ENCODE data around the gene LBX1.
A peak's percentile ranks its signal among the peaks of the same experiment; 100 is the strongest.
"Not testable (repeated sequence)": the region's sequence is repeated elsewhere in the genome, so short reads cannot be mapped to it uniquely, and the experiment has no call there.

The LBX1 gene

DNA sequence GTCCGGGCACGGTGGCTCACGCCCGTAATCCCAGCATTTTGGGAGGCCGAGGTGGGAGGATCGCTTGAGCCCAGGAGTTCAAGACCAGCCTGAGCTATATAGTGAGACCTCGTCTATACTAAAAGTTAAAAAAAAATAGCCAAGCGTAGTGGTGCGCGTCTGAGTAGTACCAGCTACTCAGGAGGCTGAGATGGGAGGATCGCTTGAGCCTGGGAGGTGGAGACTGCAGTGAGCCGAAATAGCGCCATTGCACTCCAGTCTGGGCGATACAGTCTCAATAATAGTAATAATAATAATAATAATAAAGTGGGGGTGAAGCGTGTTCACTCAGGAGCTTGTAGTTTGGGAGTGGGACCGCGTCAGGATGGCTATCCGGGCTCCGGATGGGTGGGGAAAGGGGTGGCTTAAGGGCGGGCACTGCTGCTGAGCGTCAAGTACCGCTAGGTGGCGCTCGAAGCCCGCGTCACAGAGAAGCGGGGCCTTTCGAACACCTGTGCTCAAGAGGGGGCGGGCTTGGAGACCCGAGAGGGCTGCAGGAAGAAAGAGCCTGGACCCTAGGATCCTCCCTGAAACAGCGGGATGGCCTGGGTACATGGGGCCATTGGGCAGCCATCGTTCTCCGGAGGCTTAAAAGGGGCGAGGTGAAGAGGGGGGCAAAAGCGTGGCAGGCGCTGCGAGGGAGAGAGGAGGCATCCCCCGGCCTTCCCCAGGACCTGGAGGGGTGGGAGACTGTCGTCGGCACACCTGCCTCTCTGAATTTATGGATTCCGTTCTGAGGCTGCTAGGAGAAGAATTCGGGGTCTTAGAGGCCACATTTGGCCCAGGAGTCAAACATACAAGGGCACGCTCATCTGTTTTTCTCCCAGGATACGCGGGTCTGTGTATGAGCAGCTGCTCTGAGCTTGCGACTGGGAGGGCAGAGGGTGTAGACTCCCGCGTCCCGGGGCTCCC, 14.5 kb downstream of the LBX1 start:
- DNase-seq (ENCODE audit: low read depth in 4 of 4, low spot score in 1 of 4) = peak; percentile 60 to 74 (median 64)

DNA sequence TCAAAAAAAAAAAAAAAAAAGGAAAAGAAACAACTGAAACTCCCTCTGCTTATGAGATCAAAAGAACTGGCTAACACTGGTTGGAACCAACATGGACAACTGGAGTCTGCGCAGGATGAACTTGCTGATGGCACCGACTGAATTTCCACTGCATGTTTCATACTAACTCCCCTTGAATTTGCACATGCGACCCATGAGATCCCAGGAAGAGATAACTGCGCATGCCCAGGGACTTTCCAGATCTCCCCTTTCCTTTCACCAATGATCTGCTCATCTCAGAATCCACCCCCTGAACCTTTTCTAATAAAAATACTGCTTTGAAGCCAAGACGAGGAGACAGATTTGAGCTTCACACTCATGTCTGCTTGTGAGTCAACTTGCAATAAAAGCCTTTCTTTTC, 20.7 kb downstream of the LBX1 start:
- no peak for DNase-seq (ENCODE audit: low read depth in 4 of 4, low spot score in 1 of 4)

DNA sequence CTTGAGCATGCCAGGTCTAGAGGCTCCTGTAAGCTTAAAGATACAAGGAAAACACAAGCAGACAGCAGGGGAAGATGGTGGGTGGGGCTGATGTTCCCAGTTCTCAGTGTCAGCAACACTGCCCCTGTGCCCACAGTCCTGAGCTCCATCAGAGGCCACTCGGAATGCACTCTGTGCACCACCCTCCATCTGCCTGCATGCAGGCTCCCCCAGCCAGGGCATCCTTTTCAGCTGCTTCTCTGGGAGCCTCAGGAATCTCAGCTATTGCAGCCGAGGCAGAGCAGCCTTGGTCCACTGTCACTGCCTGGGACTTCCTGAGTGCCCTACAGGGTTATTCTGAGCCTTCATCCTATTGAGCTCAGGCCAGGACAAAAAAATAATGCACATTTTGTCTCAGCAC, 22.2 kb downstream of the LBX1 start:
- no peak for DNase-seq (ENCODE audit: low read depth in 4 of 4, low spot score in 1 of 4)

DNA sequence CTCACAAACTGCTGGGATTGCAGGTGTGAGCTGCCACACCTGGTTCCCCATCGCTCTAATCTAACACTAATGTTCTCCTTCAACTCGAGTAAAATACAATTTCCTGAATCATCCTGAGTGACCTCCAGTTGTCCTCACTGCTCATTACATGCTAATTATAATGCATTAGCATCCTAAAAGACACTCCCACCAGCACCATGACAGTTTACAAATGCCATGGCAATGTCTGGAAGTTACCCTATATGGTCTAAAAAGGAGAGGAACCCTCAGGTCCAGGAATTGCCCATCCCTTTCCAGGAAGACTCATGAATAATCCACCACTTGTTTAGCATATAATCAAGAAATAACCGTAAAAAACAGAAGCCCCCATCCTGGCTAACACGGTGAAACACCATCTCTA, 26.6 kb downstream of the LBX1 start:
- not testable (repeated sequence) for DNase-seq (ENCODE audit: low read depth in 4 of 4, low spot score in 1 of 4)

DNA sequence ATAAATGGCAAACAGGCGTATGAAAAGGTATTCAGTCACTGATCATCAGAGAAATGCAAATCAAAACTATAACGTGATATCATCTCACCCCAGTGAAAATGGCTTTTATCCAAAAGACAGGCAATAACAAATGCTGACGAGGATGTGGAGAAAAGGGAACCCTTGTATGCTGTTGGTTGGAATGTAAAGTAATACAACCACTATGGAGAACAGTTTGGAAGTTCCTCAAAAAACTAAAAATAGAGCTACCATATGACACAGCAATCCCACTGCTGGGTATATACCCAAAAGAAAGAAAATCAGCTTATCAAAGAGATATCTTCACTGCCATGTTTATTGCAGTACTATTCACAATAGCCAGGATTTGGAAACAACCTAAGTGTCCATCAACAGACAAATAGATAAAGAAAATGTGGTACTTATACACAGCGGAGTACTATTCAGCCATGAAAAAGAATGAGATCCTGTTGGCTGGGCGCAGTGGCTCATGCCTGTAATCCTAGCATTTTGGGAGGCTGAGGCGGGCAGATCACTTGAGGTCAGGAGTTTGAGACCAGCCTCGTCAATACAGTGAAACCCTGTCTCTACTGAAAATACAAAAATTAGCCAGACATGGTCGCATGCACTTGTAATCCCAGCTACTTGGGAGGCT, 30.8 kb downstream of the LBX1 start:
- DNase-seq (ENCODE audit: low read depth in 4 of 4, low spot score in 1 of 4) = not testable (repeated sequence)

DNA sequence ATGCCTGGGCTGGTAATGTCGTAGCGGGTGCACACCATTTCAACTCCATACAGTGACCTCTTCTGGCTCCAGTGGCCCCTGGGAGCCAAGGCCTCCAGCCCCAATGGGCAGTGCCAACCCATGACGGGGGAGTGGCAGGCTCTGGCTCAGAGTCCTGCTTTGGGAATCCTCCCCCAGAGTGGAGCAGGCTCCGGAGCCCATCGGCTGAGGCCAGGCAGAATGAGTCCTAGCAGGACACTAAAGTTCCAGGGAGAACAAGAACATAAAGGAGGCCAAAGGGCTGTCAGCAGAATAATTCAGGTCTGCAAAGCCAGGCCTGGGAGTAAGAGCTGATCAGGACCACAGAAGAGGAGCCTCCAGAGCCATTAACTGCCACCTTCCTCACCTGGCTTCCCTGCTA, 33.3 kb downstream of the LBX1 start:
- DNase-seq (ENCODE audit: low read depth in 4 of 4, low spot score in 1 of 4) = no peak

DNA sequence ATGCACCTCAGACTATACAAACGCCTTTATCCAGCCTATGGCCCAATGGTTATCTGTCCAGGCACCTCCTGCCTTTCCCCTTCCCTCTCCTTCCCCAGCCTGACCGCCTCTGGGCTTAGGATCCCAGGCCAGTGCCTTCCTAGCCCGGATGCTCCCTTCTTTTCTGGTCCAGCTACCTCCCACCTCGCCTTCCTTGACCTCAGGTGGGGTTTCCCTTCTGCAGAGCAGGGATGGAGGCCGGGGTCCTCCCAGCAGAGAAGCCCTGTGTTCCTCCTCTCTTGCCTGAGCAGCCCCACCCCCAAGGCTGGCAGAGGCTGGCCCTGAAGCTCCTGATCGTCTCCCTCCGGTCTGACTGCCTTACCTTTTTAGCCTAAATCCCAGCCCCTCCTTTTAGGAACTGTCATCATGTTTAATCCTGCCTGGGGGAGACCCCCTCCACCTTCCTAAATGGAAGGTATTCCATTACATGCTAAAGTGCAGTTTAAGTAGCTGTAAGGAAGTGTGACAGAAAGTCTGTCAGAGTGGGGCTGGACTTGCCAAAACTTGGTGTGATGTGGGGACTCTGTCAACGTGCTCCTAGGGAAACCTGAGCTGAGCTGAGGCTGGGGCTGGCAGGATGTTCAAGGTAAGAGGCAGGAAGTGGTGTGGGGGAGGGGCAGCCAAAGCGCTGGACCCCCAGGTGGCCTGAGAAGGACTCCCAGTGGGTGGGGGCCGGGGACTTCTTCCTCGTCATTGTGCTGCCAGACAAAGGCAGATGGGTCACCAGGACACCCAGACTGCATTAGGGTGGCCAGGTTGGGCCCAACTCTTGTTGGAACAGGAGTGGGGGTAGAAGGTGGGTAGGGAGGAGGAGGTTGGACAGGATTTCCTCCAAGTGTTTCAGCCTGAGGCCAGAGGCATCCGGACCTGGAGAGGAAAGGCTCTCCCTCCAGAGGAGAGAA, 39.5 kb downstream of the LBX1 start:
- DNase-seq (ENCODE audit: low read depth in 4 of 4, low spot score in 1 of 4) = no peak

DNA sequence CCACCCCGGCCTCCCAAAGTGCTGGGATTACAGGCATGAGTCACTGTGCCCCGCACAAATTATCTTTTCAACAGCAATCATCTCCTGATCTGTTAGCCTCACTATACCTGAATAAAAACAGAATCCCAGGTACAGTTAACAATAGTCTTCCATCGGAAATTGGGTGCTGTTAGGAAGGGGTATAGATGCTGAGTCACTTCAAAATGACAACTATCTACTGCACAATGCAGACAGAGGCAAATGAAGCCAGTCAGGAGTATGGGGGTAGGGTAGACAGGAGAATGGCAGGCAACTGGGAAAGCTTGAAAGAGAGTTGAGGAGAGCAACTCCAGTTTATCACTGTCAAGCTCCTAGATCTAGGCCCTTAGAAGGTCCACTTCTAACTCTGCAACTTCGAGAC, 40.3 kb downstream of the LBX1 start:
- no peak for DNase-seq (ENCODE audit: low read depth in 4 of 4, low spot score in 1 of 4)

DNA sequence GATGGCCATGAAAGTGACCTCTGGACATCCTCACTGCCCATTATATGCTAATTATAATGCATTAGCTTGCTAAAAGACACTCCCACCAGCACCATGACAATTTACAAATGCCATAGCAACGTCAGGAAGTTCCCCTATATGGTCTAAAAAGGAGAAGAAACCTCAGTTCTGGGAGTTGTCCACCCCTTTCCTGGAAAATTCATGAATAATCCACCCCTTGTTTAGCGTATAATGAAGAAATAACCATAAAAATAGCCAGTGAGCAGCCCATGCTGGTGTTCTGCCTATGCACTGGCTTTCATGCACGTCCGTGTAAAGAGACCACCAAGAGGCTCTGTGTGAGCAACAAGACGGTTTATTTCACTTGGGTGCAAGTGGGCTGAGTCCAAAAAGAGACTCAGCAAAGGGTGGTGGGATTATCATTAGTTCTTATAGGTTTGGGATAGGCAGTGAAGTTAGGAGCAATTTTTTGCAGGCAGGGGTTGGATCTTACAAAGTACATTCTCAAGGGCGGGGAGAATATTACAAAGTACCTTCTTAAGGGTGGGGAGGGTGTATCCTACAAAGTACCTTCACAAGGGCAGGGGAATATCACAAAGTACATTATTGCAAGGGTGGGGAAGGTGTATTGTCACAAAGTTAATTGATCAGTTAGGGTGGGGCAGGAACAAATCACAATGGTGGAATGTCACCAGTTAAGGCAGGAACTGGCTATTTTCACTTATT, 45.6 kb downstream of the LBX1 start:
- no peak for DNase-seq (ENCODE audit: low read depth in 4 of 4, low spot score in 1 of 4)

DNA sequence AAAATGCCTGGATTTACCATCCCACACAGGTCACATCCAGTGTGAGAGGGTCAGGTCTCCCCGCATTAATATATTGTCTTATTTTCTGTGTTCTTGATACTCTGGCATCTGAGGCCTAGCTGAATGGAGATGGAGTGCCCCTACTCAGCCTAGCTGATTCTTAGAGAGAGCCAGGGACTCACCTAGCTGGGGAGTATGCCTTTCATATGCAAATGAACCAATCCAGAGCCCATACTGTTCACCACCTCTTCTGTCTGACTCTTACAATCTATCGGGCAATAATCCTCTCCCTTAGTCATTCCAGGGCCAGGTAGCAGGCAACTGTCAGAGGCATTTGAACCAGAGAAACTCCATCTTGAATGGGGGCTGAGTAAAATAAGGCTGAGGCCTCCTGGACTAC, 46.3 kb downstream of the LBX1 start:
- no peak for DNase-seq (ENCODE audit: low read depth in 4 of 4, low spot score in 1 of 4)

Measured in stimulated activated CD4-positive, alpha-beta T cell treated with anti-CD3 and anti-CD28 coated beads, Interleukin-1b, Interleukin-23, amount 100 ng/mL, for 24 hours (primary cell).